WTC11 (cell line): ENCODE measurements around the gene TMEM179. TPM values are rescaled to one million over a fixed set of nuclear protein-coding genes. Genes with fewer than 3 reads are reported as not detected.

ENCODE experiments used
- ATAC-seq: fragments of 200-7000 bp; cut with Tn5 transposase; 2 replicates; pipeline ENCODE4 v1.10.0; 2021; ENCODE audit warnings: mild to moderate bottlenecking, moderate library complexity
- CTCF ChIA-PET: fragments of 300-600 bp; sonication (Branson Sonifier 250); formaldehyde crosslinking; loops from one replicate; lab custom pipeline; 2021; ENCODE audit warnings: antibody characterized with exemption; lab: Charles Lee
- POLR2A ChIA-PET: fragments of 350-600 bp; sonication (Branson Sonifier 250); formaldehyde crosslinking; loops from one replicate; lab custom pipeline; 2021; ENCODE audit warnings: antibody characterized with exemption; lab: Charles Lee
- DNase-seq: peaks from one replicate; pipeline ENCODE4 v3.0.0; 2021; ENCODE audit warnings: low spot score
- H3K27ac Mint-ChIP-seq: 2 replicates; pipeline ENCODE4 v1.8.0; 2021; ENCODE audit warnings: mixed read lengths
- H3K27me3 Mint-ChIP-seq: 2 replicates; pipeline ENCODE4 v1.8.0; 2021; ENCODE audit warnings: low read depth, mild to moderate bottlenecking, moderate library complexity, mixed read lengths
- H3K36me3 Mint-ChIP-seq: 2 replicates; pipeline ENCODE4 v1.8.0; 2021; ENCODE audit warnings: mixed read lengths
- H3K4me1 Mint-ChIP-seq: 2 replicates; pipeline ENCODE4 v1.8.0; 2022; ENCODE audit warnings: mixed read lengths
- H3K4me3 Mint-ChIP-seq: 2 replicates; pipeline ENCODE4 v1.8.0; 2021; ENCODE audit warnings: mild to moderate bottlenecking, moderate library complexity, mixed read lengths
- H3K9me3 Mint-ChIP-seq: 2 replicates; pipeline ENCODE4 v1.8.0; 2021; ENCODE audit warnings: mixed read lengths
- AR ChIP-seq: fragments of 250-450 bp; sonication (Bioruptor Pico); IDR thresholded peaks from 2 replicates; pipeline ENCODE4 v1.9.0; 2021; ENCODE audit warnings: mild to moderate bottlenecking
- ATF6 ChIP-seq: sonication (generic); formaldehyde crosslinking; IDR thresholded peaks from 2 replicates; pipeline ENCODE4 v1.8.1; 2023; ENCODE audit warnings: mild to moderate bottlenecking, missing genetic modification reagents
- CTCF ChIP-seq: fragments of 200-600 bp; IDR thresholded peaks from 2 replicates; pipeline ENCODE4 v1.8.0; 2022; ENCODE audit warnings: antibody characterized with exemption
- E2F4 ChIP-seq: sonication (generic); formaldehyde crosslinking; IDR thresholded peaks from 2 replicates; pipeline ENCODE4 v1.8.1; 2022; ENCODE audit warnings: low read depth, mild to moderate bottlenecking, moderate library complexity, missing genetic modification reagents, borderline replicate concordance
- FOXJ3 ChIP-seq: sonication (generic); formaldehyde crosslinking; IDR thresholded peaks from 2 replicates; pipeline ENCODE4 v1.9.0; 2021; ENCODE audit warnings: missing genetic modification reagents, mild to moderate bottlenecking, borderline replicate concordance
- FOXP4 ChIP-seq: sonication (generic); formaldehyde crosslinking; IDR thresholded peaks from 2 replicates; pipeline ENCODE4 v1.8.0; 2022; ENCODE audit warnings: mild to moderate bottlenecking, missing genetic modification reagents
- IRF2 ChIP-seq: sonication (generic); formaldehyde crosslinking; IDR thresholded peaks from 2 replicates; pipeline ENCODE4 v1.8.0; 2022; ENCODE audit warnings: low read depth, missing genetic modification reagents, borderline replicate concordance
- NFATC4 ChIP-seq: fragments of 250-450 bp; sonication (Bioruptor Pico); IDR thresholded peaks from 2 replicates; pipeline ENCODE4 v1.9.0; 2021; ENCODE audit warnings: mild to moderate bottlenecking
- OVOL2 ChIP-seq: fragments of 250-450 bp; sonication (Bioruptor Pico); IDR thresholded peaks from 2 replicates; pipeline ENCODE4 v1.9.0; 2021; ENCODE audit warnings: mild to moderate bottlenecking, borderline replicate concordance
- TEAD4 ChIP-seq: sonication (generic); formaldehyde crosslinking; IDR thresholded peaks from 2 replicates; pipeline ENCODE4 v1.8.0; 2022; ENCODE audit warnings: mild to moderate bottlenecking, missing genetic modification reagents
- ZBTB43 ChIP-seq: sonication (generic); formaldehyde crosslinking; IDR thresholded peaks from 2 replicates; pipeline ENCODE4 v1.8.1; 2023; ENCODE audit warnings: mild to moderate bottlenecking, missing genetic modification reagents
- ZNF532 ChIP-seq: fragments of 250-450 bp; sonication (Bioruptor Pico); IDR thresholded peaks from 2 replicates; pipeline ENCODE4 v1.9.0; 2021; ENCODE audit warnings: mild to moderate bottlenecking, borderline replicate concordance
- total RNA-seq: library from RNA; stranded (reverse); gene quantifications from 3 replicates; pipeline ENCODE4 v1.2.3, GENCODE V29; 2021

Gene TMEM179
- total RNA-seq, 1 experiment from 2014 or later = 2.4 TPM

- CTCF ChIA-PET = no interaction called here
- H3K4me1 Mint-ChIP-seq = no peaks in the 10 kb centered on the region
Observed at GRCh38 chr14:104635717-104636116, 31.1 kb upstream of the TMEM179 start.

GRCh38 chr14:104634886-104635570 is 30.5 kb upstream of the TMEM179 start:
- Mint-ChIP-seq H3K27ac (no peak overlapping the region), H3K4me3 (no peak overlapping the region), H3K9me3 (0 out of 2 replicates have a peak, but pooled peaks cover 1% of the 10 kb centered on the region), H3K36me3 (no peaks in the 10 kb centered on the region), H3K4me1 (no peaks in the 10 kb centered on the region), H3K27me3 (no peaks in the 10 kb centered on the region)
- ATAC-seq (no peak), DNase-seq (no peak)
- ChIA-PET POLR2A (no interaction called here), CTCF (no interaction called here)
- TF ChIP-seq AR (CRISPR knock-in tag) (no peak), CTCF (no peak), ZBTB43 (CRISPR knock-in tag) (no peak), ATF6 (no peak)

More at GRCh38 chr14:104635717-104636116, 31.1 kb upstream of the TMEM179 start:
- POLR2A ChIA-PET = no interaction called here
- TF ChIP-seq IRF2 (CRISPR knock-in tag) = no peak
- TF ChIP-seq E2F4 = no peak
- no peak for TF ChIP-seq TEAD4 (CRISPR knock-in tag)
- TF ChIP-seq FOXP4 = no peak
- TF ChIP-seq NFATC4 (CRISPR knock-in tag) = no peak
- TF ChIP-seq ZNF532 = no peak
- TF ChIP-seq OVOL2 = no peak
- TF ChIP-seq FOXJ3 = no peak
- H3K9me3 Mint-ChIP-seq = no peaks in the 10 kb centered on the region
- no peak for DNase-seq
- no peak for ATAC-seq
- no peak overlapping the region for H3K27ac Mint-ChIP-seq
- H3K27me3 Mint-ChIP-seq = no peaks in the 10 kb centered on the region
- H3K36me3 Mint-ChIP-seq = no peaks in the 10 kb centered on the region
- H3K4me3 Mint-ChIP-seq = no peak overlapping the region
